PC-3 (cell line): ENCODE results near the gene LRRC4B.
"Not testable (repeated sequence)": the region's sequence is repeated elsewhere in the genome, so short reads cannot be mapped to it uniquely, and the experiment has no call there.

Experiments used
- CTCF ChIP-seq: fragments of 300-600 bp; sonication (generic); conservative IDR thresholded peaks from 2 replicates; pipeline ENCODE4 v1.5.1; 2017; ENCODE audit warnings: antibody characterized with exemption, low read depth, mild to moderate bottlenecking, low read length
- EZH2phosphoT487 ChIP-seq: fragments of 300-600 bp; sonication (generic); IDR thresholded peaks from 2 replicates; pipeline ENCODE4 v1.6.1; 2018; ENCODE audit warnings: mild to moderate bottlenecking, antibody characterized with exemption, low read length, borderline replicate concordance

GRCh38 chr19:50473336-50473735 is 94.9 kb downstream of the LRRC4B start:
- TF ChIP-seq CTCF, EZH2phosphoT487: not testable (repeated sequence)
